Vagina (tissue), 2 donors: Measurements from ENCODE around the gene SIRPA.

Source experiments
- CTCF ChIP-seq, 3 experiments: fragments of 450-650 bp in 2 of 3; fragments of 200-600 bp in 1 of 3; sonication (generic) in 1 of 3; IDR thresholded peaks; one replicate each; pipeline ENCODE4 v1.5.1; 2017 to 2019; ENCODE audit warnings: antibody characterized with exemption in 3 of 3, mild to moderate bottlenecking in 2 of 3, moderate library complexity in 2 of 3
- POLR2A ChIP-seq, 2 donors: fragments of 450-650 bp; IDR thresholded peaks; one replicate each; pipeline ENCODE4 v1.6.1; 2017; ENCODE audit warnings: antibody characterized with exemption in 2 of 2, mild to moderate bottlenecking in 2 of 2, moderate library complexity in 2 of 2

GRCh38 chr20:1927217-1927616, 32.0 kb downstream of the SIRPA start:
- TF ChIP-seq CTCF (IDR thresholded peaks at IDR 0.05) (no peak), POLR2A (IDR thresholded peaks at IDR 0.05) (no peak)
